LNCaP clone FGC (cell line): ENCODE results near the gene KIAA1958.

Experiments used
- DNase-seq: peaks from one replicate; pipeline ENCODE4 v3.0.0-alpha.2; 2011; ENCODE audit warnings: low read depth
- H3K4me3 ChIP-seq: 2 replicates; pipeline ENCODE4 v1.5.1; 2011; ENCODE audit warnings: mild to moderate bottlenecking, low read depth, low read length, control low read depth
- CTCF ChIP-seq: IDR thresholded peaks from 2 replicates; pipeline ENCODE4 v1.5.1; 2012; ENCODE audit warnings: mild to moderate bottlenecking; ENCODE audit not compliant: control insufficient read depth, insufficient read depth; ENCODE audit errors: extremely low read depth

KIAA1958 gene

GRCh38 chr9:112551641-112552040 lies 65.0 kb downstream of the KIAA1958 start:
- no peak for TF ChIP-seq CTCF

GRCh38 chr9:112552229-112553056 lies 65.8 kb downstream of the KIAA1958 start:
- no peak overlapping the region for H3K4me3 ChIP-seq
- no peak for DNase-seq
- TF ChIP-seq CTCF = no peak

More at GRCh38 chr9:112551641-112552040, 65.0 kb downstream of the KIAA1958 start:
- no peak for DNase-seq
- no peak overlapping the region for H3K4me3 ChIP-seq

- no peak overlapping the region for H3K4me3 ChIP-seq
- DNase-seq = no peak
- TF ChIP-seq CTCF = no peak
Observed at GRCh38 chr9:112553256-112553826, 66.7 kb downstream of the KIAA1958 start.

- DNase-seq = no peak
- TF ChIP-seq CTCF = no peak
- no peak overlapping the region for H3K4me3 ChIP-seq
Observed at GRCh38 chr9:112554516-112554915, 67.9 kb downstream of the KIAA1958 start.

- no peak for TF ChIP-seq CTCF
- H3K4me3 ChIP-seq = no peak overlapping the region
- DNase-seq = no peak
Observed at GRCh38 chr9:112555101-112555643, 68.5 kb downstream of the KIAA1958 start.

GRCh38 chr9:112555844-112556482 lies 69.3 kb downstream of the KIAA1958 start:
- no peak overlapping the region for H3K4me3 ChIP-seq
- TF ChIP-seq CTCF = no peak
- DNase-seq = no peak
